IPS-18a (cell line): ENCODE measurements around the gene MAP4K1.
A peak's percentile ranks its signal among the peaks of the same experiment; 100 is the strongest.
"Not testable (repeated sequence)": the region's sequence is repeated elsewhere in the genome, so short reads cannot be mapped to it uniquely, and the experiment has no call there.

Experiments used
- H3K27ac ChIP-seq: one replicate; pipeline ENCODE4 v1.5.1; 2013; ENCODE audit warnings: low read length
- H3K27me3 ChIP-seq: one replicate; pipeline ENCODE4 v1.6.1; 2013; ENCODE audit warnings: mild to moderate bottlenecking, low read length; ENCODE audit not compliant: control insufficient read depth, insufficient read depth
- H3K36me3 ChIP-seq: one replicate; pipeline ENCODE4 v1.6.1; 2013; ENCODE audit warnings: low read depth, low read length; ENCODE audit not compliant: control insufficient read depth
- H3K4me1 ChIP-seq: one replicate; pipeline ENCODE4 v1.6.1; 2013; ENCODE audit warnings: low read depth, low read length; ENCODE audit not compliant: control insufficient read depth
- H3K4me3 ChIP-seq: one replicate; pipeline ENCODE4 v1.5.1; 2013; ENCODE audit warnings: low read length
- H3K9ac ChIP-seq: one replicate; pipeline ENCODE4 v1.6.1; 2013; ENCODE audit warnings: mild to moderate bottlenecking, low read length, moderate library complexity
- H3K9me3 ChIP-seq: one replicate; pipeline ENCODE4 v1.6.1; 2013; ENCODE audit warnings: low read depth, low read length; ENCODE audit not compliant: control insufficient read depth

The MAP4K1 gene

GRCh38 chr19:38632476-38633213 is 14.9 kb upstream of the MAP4K1 start:
- H3K9ac ChIP-seq: no peak overlapping the region
- no peaks in the 10 kb centered on the region for H3K4me1 ChIP-seq
- H3K9me3 ChIP-seq: no peaks in the 10 kb centered on the region
- peaks cover 42% of the 10 kb centered on the region for H3K36me3 ChIP-seq
- H3K27me3 ChIP-seq: no peaks in the 10 kb centered on the region
- no peak overlapping the region for H3K4me3 ChIP-seq
- no peak overlapping the region for H3K27ac ChIP-seq

- not testable (repeated sequence) for H3K9me3 ChIP-seq, H3K4me1 ChIP-seq, H3K4me3 ChIP-seq, H3K27ac ChIP-seq, H3K9ac ChIP-seq, H3K27me3 ChIP-seq
- H3K36me3 ChIP-seq: peaks cover 47% of the 10 kb centered on the region
These were observed 14.2 kb upstream of the MAP4K1 start for GRCh38 chr19:38631811-38632475.

- not testable (repeated sequence) for H3K27me3 ChIP-seq, H3K4me1 ChIP-seq, H3K27ac ChIP-seq, H3K4me3 ChIP-seq, H3K9ac ChIP-seq, H3K9me3 ChIP-seq
- H3K36me3 ChIP-seq: peaks cover 45% of the 10 kb centered on the region
These were observed 13.5 kb upstream of the MAP4K1 start for GRCh38 chr19:38631301-38631700.

- no peak overlapping the region for H3K9ac ChIP-seq
These were observed 11.8 kb upstream of the MAP4K1 start for GRCh38 chr19:38629568-38629967.

GRCh38 chr19:38626401-38626800 is 8.6 kb upstream of the MAP4K1 start:
- H3K27ac ChIP-seq: no peak overlapping the region
- H3K27me3 ChIP-seq: no peaks in the 10 kb centered on the region
- no peaks in the 10 kb centered on the region for H3K9me3 ChIP-seq
- peaks cover 65% of the 10 kb centered on the region for H3K36me3 ChIP-seq
- H3K9ac ChIP-seq: no peak overlapping the region
- no peaks in the 10 kb centered on the region for H3K4me1 ChIP-seq
- no peak overlapping the region for H3K4me3 ChIP-seq

More at GRCh38 chr19:38629568-38629967, 11.8 kb upstream of the MAP4K1 start:
- Histone ChIP-seq H3K27ac (no peak overlapping the region), H3K9me3 (no peaks in the 10 kb centered on the region), H3K27me3 (no peaks in the 10 kb centered on the region), H3K4me3 (no peak overlapping the region), H3K4me1 (no peaks in the 10 kb centered on the region), H3K36me3 (peaks cover 47% of the 10 kb centered on the region)

- H3K4me1 ChIP-seq: no peaks in the 10 kb centered on the region
- H3K36me3 ChIP-seq: peaks cover 76% of the 10 kb centered on the region
- no peak overlapping the region for H3K9ac ChIP-seq
These were observed 7.1 kb upstream of the MAP4K1 start for GRCh38 chr19:38624822-38625221.

GRCh38 chr19:38619361-38620174 is 1.8 kb upstream of the MAP4K1 start:
- H3K9ac ChIP-seq: peak overlapping the region; percentile 65
- H3K36me3 ChIP-seq: peaks cover 39% of the 10 kb centered on the region
- H3K4me3 ChIP-seq: peak overlapping the region; percentile 94
- no peak overlapping the region for H3K27ac ChIP-seq
- H3K27me3 ChIP-seq: no peaks in the 10 kb centered on the region
- peaks cover 7% of the 10 kb centered on the region for H3K4me1 ChIP-seq
- no peaks in the 10 kb centered on the region for H3K9me3 ChIP-seq

More at GRCh38 chr19:38624822-38625221, 7.1 kb upstream of the MAP4K1 start:
- Histone ChIP-seq H3K27me3 (no peaks in the 10 kb centered on the region), H3K4me3 (no peak overlapping the region), H3K9me3 (no peaks in the 10 kb centered on the region), H3K27ac (no peak overlapping the region)

GRCh38 chr19:38618590-38619360 is 1.0 kb upstream of the MAP4K1 start, which contains the start of gene EIF3K:
EIF3K (plus strand) TSS chr19:38619188; CDS start chr19:38619269, 81 bp downstream.
- Histone ChIP-seq H3K9ac (peak within 1 kb of the TSS; percentile 75), H3K4me1 (peaks cover 7% of the 10 kb centered on the region), H3K27ac (peak within 1 kb of the TSS; percentile 88), H3K9me3 (no peaks in the 10 kb centered on the region), H3K27me3 (no peaks in the 10 kb centered on the region), H3K4me3 (peak within 1 kb of the TSS; percentile 94), H3K36me3 (peaks cover 31% of the 10 kb centered on the region)

GRCh38 chr19:38617283-38617763 is 430 bp downstream of the MAP4K1 start:
- Histone ChIP-seq H3K4me1 (peaks cover 7% of the 10 kb centered on the region), H3K9ac (no peak overlapping the region), H3K4me3 (no peak overlapping the region), H3K9me3 (no peaks in the 10 kb centered on the region), H3K27me3 (no peaks in the 10 kb centered on the region), H3K36me3 (peaks cover 23% of the 10 kb centered on the region), H3K27ac (no peak overlapping the region)

- Histone ChIP-seq H3K4me1 (peaks cover 7% of the 10 kb centered on the region), H3K9ac (no peak overlapping the region), H3K4me3 (no peak overlapping the region), H3K27me3 (no peaks in the 10 kb centered on the region), H3K9me3 (no peaks in the 10 kb centered on the region), H3K36me3 (peaks cover 12% of the 10 kb centered on the region), H3K27ac (no peak overlapping the region)
These were observed 1.5 kb downstream of the MAP4K1 start for GRCh38 chr19:38616265-38616664.
